HEK293 (cell line): Measurements from ENCODE around the gene ARSJ.

ENCODE experiments used
- CTCF ChIA-PET: fragments of 350-600 bp; formaldehyde crosslinking; extraction: SDS; loops from one replicate; lab custom pipeline; 2021; ENCODE audit warnings: antibody characterized with exemption; lab: Yijun Ruan, JAX
- POLR2A ChIA-PET: fragments of 300-600 bp; formaldehyde crosslinking; extraction: SDS; loops from one replicate; lab custom pipeline; 2020; ENCODE audit warnings: antibody characterized with exemption, inconsistent platforms; lab: Yijun Ruan, JAX
- H3K27ac ChIP-seq: fragments of 200-500 bp; sonication (Bioruptor generic); 2 replicates; pipeline ENCODE4 v1.5.1; 2014; ENCODE audit warnings: low read depth, low read length, control low read depth, inconsistent platforms; ENCODE audit errors: extremely low read depth
- H3K36me3 ChIP-seq, 2 experiments: fragments of 200-500 bp in 1 of 2; sonication (Bioruptor generic) in 1 of 2; 1 replicate in 1 of 2; 2 replicates in 1 of 2; pipeline ENCODE4 v1.5.1; 2014 to 2017; ENCODE audit warnings: inconsistent platforms in 2 of 2, low read length in 2 of 2; ENCODE audit not compliant: control insufficient read depth in 2 of 2, insufficient read depth in 1 of 2
- H3K4me1 ChIP-seq: fragments of 200-500 bp; sonication (Bioruptor generic); 2 replicates; pipeline ENCODE4 v1.5.1; 2014; ENCODE audit warnings: mild to moderate bottlenecking, low read length, inconsistent platforms; ENCODE audit not compliant: control insufficient read depth, insufficient read depth
- H3K4me3 ChIP-seq: 2 replicates; pipeline ENCODE4 v1.5.1; 2011; ENCODE audit warnings: low read depth, mild to moderate bottlenecking, control low read depth, low read length, moderate library complexity
- H3K9me3 ChIP-seq: fragments of 200-500 bp; sonication (Bioruptor generic); 2 replicates; pipeline ENCODE4 v1.5.1; 2014; ENCODE audit warnings: low read depth, low read length, inconsistent platforms; ENCODE audit not compliant: control insufficient read depth, insufficient read depth
- GLIS2 ChIP-seq: fragments of 450-650 bp; formaldehyde crosslinking; IDR thresholded peaks from 2 replicates; pipeline ENCODE4 v1.5.1; 2016; ENCODE audit warnings: missing biosample characterization, missing genetic modification characterization
- SP2 ChIP-seq: fragments of 450-650 bp; formaldehyde crosslinking; IDR thresholded peaks from 2 replicates; pipeline ENCODE4 v1.5.1; 2016; ENCODE audit warnings: missing biosample characterization, missing genetic modification characterization
- ZBTB8A ChIP-seq: fragments of 450-650 bp; formaldehyde crosslinking; IDR thresholded peaks from 2 replicates; pipeline ENCODE4 v1.5.1; 2016; ENCODE audit warnings: missing biosample characterization, missing genetic modification characterization
- ZFHX2 ChIP-seq: fragments of 450-650 bp; formaldehyde crosslinking; conservative IDR thresholded peaks from 2 replicates; pipeline ENCODE4 v1.5.1; 2016; ENCODE audit warnings: missing biosample characterization, missing genetic modification characterization
- ZIC2 ChIP-seq: fragments of 450-650 bp; formaldehyde crosslinking; IDR thresholded peaks from 2 replicates; pipeline ENCODE4 v1.5.1; 2016; ENCODE audit warnings: missing biosample characterization, missing genetic modification characterization
- ZNF114 ChIP-seq: fragments of 450-650 bp; formaldehyde crosslinking; IDR thresholded peaks from 2 replicates; pipeline ENCODE4 v1.5.0; 2017; ENCODE audit warnings: missing biosample characterization, missing genetic modification characterization
- ZNF19 ChIP-seq: fragments of 450-650 bp; formaldehyde crosslinking; IDR thresholded peaks from 2 replicates; pipeline ENCODE4; 2016; ENCODE audit warnings: missing biosample characterization, missing genetic modification characterization, low read depth
- ZNF214 ChIP-seq: fragments of 450-650 bp; formaldehyde crosslinking; IDR thresholded peaks from 2 replicates; pipeline ENCODE4 v1.5.1; 2017; ENCODE audit warnings: missing biosample characterization, mild to moderate bottlenecking, missing genetic modification characterization, borderline replicate concordance
- ZNF335 ChIP-seq: fragments of 450-650 bp; formaldehyde crosslinking; conservative IDR thresholded peaks from 2 replicates; pipeline ENCODE4 v1.5.1; 2016; ENCODE audit warnings: missing biosample characterization, missing genetic modification characterization
- ZNF37A ChIP-seq: fragments of 450-650 bp; IDR thresholded peaks from 2 replicates; pipeline ENCODE4 v1.5.1; 2018; ENCODE audit warnings: missing biosample characterization, missing genetic modification characterization
- ZNF510 ChIP-seq: fragments of 450-650 bp; formaldehyde crosslinking; IDR thresholded peaks from 2 replicates; pipeline ENCODE4 v1.5.1; 2018; ENCODE audit warnings: mild to moderate bottlenecking, missing genetic modification characterization, missing biosample characterization; ENCODE audit not compliant: insufficient replicate concordance
- ZNF529 ChIP-seq: fragments of 450-650 bp; formaldehyde crosslinking; IDR thresholded peaks from 2 replicates; pipeline ENCODE4 v1.5.1; 2017; ENCODE audit warnings: missing genetic modification characterization, missing biosample characterization; ENCODE audit not compliant: insufficient replicate concordance
- ZNF560 ChIP-seq: fragments of 450-650 bp; formaldehyde crosslinking; IDR thresholded peaks from 2 replicates; pipeline ENCODE4 v1.5.1; 2017; ENCODE audit warnings: missing biosample characterization, missing genetic modification characterization, borderline replicate concordance
- ZNF561 ChIP-seq: fragments of 450-650 bp; IDR thresholded peaks from 2 replicates; pipeline ENCODE4 v1.5.1; 2018; ENCODE audit warnings: missing biosample characterization, missing genetic modification characterization, borderline replicate concordance
- ZNF670 ChIP-seq: fragments of 450-650 bp; formaldehyde crosslinking; IDR thresholded peaks from 2 replicates; pipeline ENCODE4 v1.5.1; 2016; ENCODE audit warnings: missing biosample characterization, missing genetic modification characterization, low read depth
- ZXDB ChIP-seq: fragments of 450-650 bp; formaldehyde crosslinking; IDR thresholded peaks from 2 replicates; pipeline ENCODE4 v1.5.1; 2016; ENCODE audit warnings: missing biosample characterization, missing genetic modification characterization
- TF ChIP-seq, protein P1 (sequence below): fragments of 450-650 bp; formaldehyde crosslinking; IDR thresholded peaks from 2 replicates; pipeline ENCODE4 v1.5.1; 2016; ENCODE audit warnings: missing biosample characterization, missing genetic modification characterization
- TF ChIP-seq, protein P2 (sequence below): fragments of 450-650 bp; formaldehyde crosslinking; IDR thresholded peaks from 2 replicates; pipeline ENCODE4 v1.5.1; 2016; ENCODE audit warnings: missing biosample characterization, missing genetic modification characterization
- TF ChIP-seq, protein P3 (sequence below): fragments of 450-650 bp; formaldehyde crosslinking; IDR thresholded peaks from 2 replicates; pipeline ENCODE4 v1.5.1; 2016; ENCODE audit warnings: missing biosample characterization, missing genetic modification characterization
- TF ChIP-seq, protein P4 (sequence below): fragments of 450-650 bp; formaldehyde crosslinking; conservative IDR thresholded peaks from 2 replicates; pipeline ENCODE4 v1.5.1; 2016; ENCODE audit warnings: low read depth, missing biosample characterization, missing genetic modification characterization
- TF ChIP-seq, protein P5 (sequence below): fragments of 450-650 bp; formaldehyde crosslinking; IDR thresholded peaks from 2 replicates; pipeline ENCODE4 v1.5.1; 2016; ENCODE audit warnings: missing biosample characterization, missing genetic modification characterization
- TF ChIP-seq, protein P6 (sequence below): fragments of 450-650 bp; formaldehyde crosslinking; IDR thresholded peaks from 2 replicates; pipeline ENCODE4 v1.5.1; 2017; ENCODE audit warnings: missing biosample characterization, missing genetic modification characterization

Gene ARSJ

DNA sequence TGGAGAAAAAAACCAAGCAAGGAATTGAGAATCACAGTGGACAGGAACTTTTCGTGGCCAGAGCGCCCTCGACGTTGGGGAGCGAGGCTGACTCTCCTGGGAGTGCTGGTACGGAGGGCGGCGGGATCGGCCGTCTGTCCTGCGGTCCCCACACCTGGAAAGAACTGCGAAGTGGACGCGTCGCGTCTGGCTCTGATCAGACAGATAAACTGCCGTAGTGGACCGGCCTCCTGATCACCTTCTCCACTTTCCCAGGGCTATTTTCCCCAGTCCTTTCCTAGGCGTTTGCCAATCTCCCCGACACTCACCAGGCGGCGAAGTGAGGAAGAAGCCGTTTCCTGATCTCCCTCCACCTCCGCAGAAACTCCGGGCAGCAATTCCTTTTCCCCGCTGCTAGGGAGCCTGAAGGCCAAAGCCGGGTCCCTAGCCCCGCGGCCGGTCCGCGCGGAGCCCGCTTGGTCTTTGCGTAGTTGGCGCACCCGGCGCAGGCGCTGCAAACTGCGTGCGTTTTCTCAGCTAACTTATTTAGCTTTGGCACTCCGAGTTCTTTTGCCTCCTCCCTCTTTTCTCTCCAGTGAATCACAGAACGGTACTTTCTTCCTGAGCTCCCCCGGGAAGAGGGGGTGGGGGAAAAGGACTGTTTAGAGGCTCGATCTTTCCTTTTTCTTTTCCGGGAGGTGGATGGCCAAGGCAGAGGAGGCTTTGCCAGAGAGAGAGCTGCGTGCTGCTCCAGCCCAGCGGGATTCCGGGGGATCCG, at the start of gene ARSJ:
TSS of gene ARSJ (minus strand) at position 500 of the 757 bp plus-strand sequence. CDS start 813 bp downstream, outside the sequence.
- ChIA-PET POLR2A (interaction anchor here (1.3 to 2.0 kb wide), 3 partner anchors 10 to 36 kb away, joined by 6 to 12 read pairs (median 7); no protein-coding TSS in a partner anchor), CTCF (interaction anchor here (0.6 to 1.3 kb wide), 6 partner anchors 20 to 198 kb away, joined by 3 to 8 read pairs (median 4); no protein-coding TSS in a partner anchor)
- Histone ChIP-seq H3K4me3 (peak within 1 kb of the TSS; percentile 64), H3K36me3 (no peaks in the 10 kb centered on the region), H3K27ac (peak within 1 kb of the TSS; percentile 69; the same call in 1 of the 2 replicates), H3K4me1 (0 out of 2 replicates have a peak, but pooled peaks cover 3% of the 10 kb centered on the region), H3K9me3 (no peaks in the 10 kb centered on the region; the same call in 1 of the 2 replicates)
- TF ChIP-seq ZNF510 (tag by site-specific recombination) (no peak), ZNF529 (tag by site-specific recombination) (no peak), ZNF19 (tag by site-specific recombination) (no peak), ZIC2 (tag by site-specific recombination) (0 out of 2 replicates have a peak, but pooled peaks have one; percentile 20), ZFHX2 (no peak), ZNF560 (tag by site-specific recombination) (no peak), ZNF114 (tag by site-specific recombination) (no peak), ZNF670 (tag by site-specific recombination) (no peak), GLIS2 (0 out of 2 replicates have a peak, but pooled peaks have one; percentile 32), ZNF561 (tag by site-specific recombination) (no peak; the same call in 1 of the 2 replicates), ZNF214 (no peak), SP2 (tag by site-specific recombination) (no peak), ZNF335 (tag by site-specific recombination) (peak; percentile 38; the same call in 1 of the 2 replicates), ZXDB (0 out of 2 replicates have a peak, but pooled peaks have one; percentile 9), ZNF37A (tag by site-specific recombination) (no peak), ZBTB8A (tag by site-specific recombination) (no peak)
- TF ChIP-seq, protein P1, sequence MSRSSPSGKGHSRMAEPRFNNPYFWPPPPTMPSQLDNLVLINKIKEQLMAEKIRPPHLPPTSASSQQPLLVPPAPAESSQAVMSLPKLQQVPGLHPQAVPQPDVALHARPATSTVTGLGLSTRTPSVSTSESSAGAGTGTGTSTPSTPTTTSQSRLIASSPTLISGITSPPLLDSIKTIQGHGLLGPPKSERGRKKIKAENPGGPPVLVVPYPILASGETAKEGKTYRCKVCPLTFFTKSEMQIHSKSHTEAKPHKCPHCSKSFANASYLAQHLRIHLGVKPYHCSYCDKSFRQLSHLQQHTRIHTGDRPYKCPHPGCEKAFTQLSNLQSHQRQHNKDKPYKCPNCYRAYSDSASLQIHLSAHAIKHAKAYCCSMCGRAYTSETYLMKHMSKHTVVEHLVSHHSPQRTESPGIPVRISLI (tag by site-specific recombination) = peak; percentile 7; the same call in 1 of the 2 replicates
- TF ChIP-seq, protein P2, sequence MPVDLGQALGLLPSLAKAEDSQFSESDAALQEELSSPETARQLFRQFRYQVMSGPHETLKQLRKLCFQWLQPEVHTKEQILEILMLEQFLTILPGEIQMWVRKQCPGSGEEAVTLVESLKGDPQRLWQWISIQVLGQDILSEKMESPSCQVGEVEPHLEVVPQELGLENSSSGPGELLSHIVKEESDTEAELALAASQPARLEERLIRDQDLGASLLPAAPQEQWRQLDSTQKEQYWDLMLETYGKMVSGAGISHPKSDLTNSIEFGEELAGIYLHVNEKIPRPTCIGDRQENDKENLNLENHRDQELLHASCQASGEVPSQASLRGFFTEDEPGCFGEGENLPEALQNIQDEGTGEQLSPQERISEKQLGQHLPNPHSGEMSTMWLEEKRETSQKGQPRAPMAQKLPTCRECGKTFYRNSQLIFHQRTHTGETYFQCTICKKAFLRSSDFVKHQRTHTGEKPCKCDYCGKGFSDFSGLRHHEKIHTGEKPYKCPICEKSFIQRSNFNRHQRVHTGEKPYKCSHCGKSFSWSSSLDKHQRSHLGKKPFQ = no peak
- TF ChIP-seq, protein P3, sequence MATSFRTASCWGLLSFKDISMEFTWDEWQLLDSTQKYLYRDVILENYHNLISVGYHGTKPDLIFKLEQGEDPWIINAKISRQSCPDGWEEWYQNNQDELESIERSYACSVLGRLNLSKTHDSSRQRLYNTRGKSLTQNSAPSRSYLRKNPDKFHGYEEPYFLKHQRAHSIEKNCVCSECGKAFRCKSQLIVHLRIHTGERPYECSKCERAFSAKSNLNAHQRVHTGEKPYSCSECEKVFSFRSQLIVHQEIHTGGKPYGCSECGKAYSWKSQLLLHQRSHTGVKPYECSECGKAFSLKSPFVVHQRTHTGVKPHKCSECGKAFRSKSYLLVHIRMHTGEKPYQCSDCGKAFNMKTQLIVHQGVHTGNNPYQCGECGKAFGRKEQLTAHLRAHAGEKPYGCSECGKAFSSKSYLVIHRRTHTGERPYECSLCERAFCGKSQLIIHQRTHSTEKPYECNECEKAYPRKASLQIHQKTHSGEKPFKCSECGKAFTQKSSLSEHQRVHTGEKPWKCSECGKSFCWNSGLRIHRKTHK (tag by site-specific recombination) = no peak
- TF ChIP-seq, protein P4, sequence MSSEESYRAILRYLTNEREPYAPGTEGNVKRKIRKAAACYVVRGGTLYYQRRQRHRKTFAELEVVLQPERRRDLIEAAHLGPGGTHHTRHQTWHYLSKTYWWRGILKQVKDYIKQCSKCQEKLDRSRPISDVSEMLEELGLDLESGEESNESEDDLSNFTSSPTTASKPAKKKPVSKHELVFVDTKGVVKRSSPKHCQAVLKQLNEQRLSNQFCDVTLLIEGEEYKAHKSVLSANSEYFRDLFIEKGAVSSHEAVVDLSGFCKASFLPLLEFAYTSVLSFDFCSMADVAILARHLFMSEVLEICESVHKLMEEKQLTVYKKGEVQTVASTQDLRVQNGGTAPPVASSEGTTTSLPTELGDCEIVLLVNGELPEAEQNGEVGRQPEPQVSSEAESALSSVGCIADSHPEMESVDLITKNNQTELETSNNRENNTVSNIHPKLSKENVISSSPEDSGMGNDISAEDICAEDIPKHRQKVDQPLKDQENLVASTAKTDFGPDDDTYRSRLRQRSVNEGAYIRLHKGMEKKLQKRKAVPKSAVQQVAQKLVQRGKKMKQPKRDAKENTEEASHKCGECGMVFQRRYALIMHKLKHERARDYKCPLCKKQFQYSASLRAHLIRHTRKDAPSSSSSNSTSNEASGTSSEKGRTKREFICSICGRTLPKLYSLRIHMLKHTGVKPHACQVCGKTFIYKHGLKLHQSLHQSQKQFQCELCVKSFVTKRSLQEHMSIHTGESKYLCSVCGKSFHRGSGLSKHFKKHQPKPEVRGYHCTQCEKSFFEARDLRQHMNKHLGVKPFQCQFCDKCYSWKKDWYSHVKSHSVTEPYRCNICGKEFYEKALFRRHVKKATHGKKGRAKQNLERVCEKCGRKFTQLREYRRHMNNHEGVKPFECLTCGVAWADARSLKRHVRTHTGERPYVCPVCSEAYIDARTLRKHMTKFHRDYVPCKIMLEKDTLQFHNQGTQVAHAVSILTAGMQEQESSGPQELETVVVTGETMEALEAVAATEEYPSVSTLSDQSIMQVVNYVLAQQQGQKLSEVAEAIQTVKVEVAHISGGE (tag by site-specific recombination) = 0 out of 2 replicates have a peak, but pooled peaks have one; percentile 7
- TF ChIP-seq, protein P5, sequence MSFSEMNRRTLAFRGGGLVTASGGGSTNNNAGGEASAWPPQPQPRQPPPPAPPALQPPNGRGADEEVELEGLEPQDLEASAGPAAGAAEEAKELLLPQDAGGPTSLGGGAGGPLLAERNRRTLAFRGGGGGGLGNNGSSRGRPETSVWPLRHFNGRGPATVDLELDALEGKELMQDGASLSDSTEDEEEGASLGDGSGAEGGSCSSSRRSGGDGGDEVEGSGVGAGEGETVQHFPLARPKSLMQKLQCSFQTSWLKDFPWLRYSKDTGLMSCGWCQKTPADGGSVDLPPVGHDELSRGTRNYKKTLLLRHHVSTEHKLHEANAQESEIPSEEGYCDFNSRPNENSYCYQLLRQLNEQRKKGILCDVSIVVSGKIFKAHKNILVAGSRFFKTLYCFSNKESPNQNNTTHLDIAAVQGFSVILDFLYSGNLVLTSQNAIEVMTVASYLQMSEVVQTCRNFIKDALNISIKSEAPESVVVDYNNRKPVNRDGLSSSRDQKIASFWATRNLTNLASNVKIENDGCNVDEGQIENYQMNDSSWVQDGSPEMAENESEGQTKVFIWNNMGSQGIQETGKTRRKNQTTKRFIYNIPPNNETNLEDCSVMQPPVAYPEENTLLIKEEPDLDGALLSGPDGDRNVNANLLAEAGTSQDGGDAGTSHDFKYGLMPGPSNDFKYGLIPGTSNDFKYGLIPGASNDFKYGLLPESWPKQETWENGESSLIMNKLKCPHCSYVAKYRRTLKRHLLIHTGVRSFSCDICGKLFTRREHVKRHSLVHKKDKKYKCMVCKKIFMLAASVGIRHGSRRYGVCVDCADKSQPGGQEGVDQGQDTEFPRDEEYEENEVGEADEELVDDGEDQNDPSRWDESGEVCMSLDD (tag by site-specific recombination) = no peak
- TF ChIP-seq, protein P6, sequence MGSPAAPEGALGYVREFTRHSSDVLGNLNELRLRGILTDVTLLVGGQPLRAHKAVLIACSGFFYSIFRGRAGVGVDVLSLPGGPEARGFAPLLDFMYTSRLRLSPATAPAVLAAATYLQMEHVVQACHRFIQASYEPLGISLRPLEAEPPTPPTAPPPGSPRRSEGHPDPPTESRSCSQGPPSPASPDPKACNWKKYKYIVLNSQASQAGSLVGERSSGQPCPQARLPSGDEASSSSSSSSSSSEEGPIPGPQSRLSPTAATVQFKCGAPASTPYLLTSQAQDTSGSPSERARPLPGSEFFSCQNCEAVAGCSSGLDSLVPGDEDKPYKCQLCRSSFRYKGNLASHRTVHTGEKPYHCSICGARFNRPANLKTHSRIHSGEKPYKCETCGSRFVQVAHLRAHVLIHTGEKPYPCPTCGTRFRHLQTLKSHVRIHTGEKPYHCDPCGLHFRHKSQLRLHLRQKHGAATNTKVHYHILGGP (tag by site-specific recombination) = no peak
